Neural crest cell (in vitro differentiated cells): Measurements from ENCODE around the gene CAMK1G. TPM values are rescaled to one million over a fixed set of nuclear protein-coding genes. Genes with fewer than 3 reads are reported as not detected.
A peak's percentile ranks its signal among the peaks of the same experiment; 100 is the strongest.

Source experiments
- DNase-seq: peaks from one replicate; pipeline ENCODE4 v3.0.0; 2021; ENCODE audit warnings: low read depth, mixed read lengths, low spot score
- H3K27ac Mint-ChIP-seq: one replicate; pipeline ENCODE4 v1.8.0; 2021; ENCODE audit warnings: mild to moderate bottlenecking, mixed read lengths; ENCODE audit not compliant: unreplicated experiment
- H3K27me3 Mint-ChIP-seq: 2 replicates; pipeline ENCODE4 v1.8.0; 2021; ENCODE audit warnings: low read depth, mild to moderate bottlenecking, mixed read lengths
- H3K36me3 Mint-ChIP-seq: 2 replicates; pipeline ENCODE4 v1.8.0; 2021; ENCODE audit warnings: low read depth, mild to moderate bottlenecking, mixed read lengths
- H3K4me1 Mint-ChIP-seq: 2 replicates; pipeline ENCODE4 v1.8.0; 2021; ENCODE audit warnings: mixed read lengths
- H3K4me3 Mint-ChIP-seq: one replicate; pipeline ENCODE4 v1.8.0; 2021; ENCODE audit warnings: mild to moderate bottlenecking, mixed read lengths
- H3K9me3 Mint-ChIP-seq: 2 replicates; pipeline ENCODE4 v1.8.0; 2021; ENCODE audit warnings: mixed read lengths
- total RNA-seq: library from RNA; stranded (reverse); gene quantifications from 2 replicates; pipeline ENCODE4 v1.2.1, GENCODE V29; 2021
- TF ChIP-seq, protein P1 (sequence below): fragments of 200-600 bp; sonication (generic); conservative IDR thresholded peaks from 2 replicates; pipeline ENCODE4 v1.5.0; 2021; ENCODE audit warnings: antibody characterized with exemption, mild to moderate bottlenecking

The CAMK1G gene
- total RNA-seq, 1 donor from 2014 or later = 1.8 TPM

DNA sequence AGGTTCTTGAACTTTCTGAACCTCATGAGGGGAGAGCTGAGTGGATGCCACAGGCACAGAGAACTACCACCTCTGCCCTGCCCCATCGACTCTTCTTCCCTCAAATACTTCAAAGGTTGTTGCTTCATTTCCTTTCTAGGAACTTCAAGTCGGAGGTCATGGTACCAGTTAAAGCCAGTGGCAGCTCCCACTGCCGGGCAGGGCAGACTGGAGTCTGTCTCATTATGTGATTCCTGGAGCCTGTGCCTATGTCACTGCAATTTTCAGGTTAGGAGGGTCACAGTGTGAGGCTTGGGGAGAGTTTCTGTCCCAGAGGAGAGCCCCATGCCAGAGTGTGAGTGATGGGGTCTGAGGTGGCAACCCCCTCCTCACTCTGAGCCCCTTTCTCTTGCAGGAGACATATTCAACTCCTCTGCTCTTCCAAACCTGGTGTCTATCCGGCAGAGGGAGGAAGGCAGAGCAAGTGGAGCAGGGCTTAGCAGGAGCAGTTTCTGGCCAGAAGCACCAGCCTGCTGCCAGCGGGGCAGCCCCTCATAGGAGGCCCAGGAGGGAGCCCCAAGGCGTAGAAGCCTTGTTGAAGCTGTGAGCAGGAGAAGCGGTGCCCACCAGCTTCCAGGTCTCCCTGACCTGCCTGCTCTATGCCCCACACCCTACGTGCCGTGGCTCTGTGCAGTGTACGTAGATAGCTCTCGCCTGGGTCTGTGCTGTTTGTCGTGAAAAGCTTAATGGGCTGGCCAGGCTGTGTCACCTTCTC is 29.3 kb downstream of the CAMK1G start:
- Mint-ChIP-seq H3K4me1 (no peaks in the 10 kb centered on the region), H3K9me3 (no peaks in the 10 kb centered on the region), H3K4me3 (no peak overlapping the region), H3K27me3 (peaks cover 4% of the 10 kb centered on the region), H3K36me3 (no peaks in the 10 kb centered on the region), H3K27ac (no peak overlapping the region)
- no peak for DNase-seq
- TF ChIP-seq, protein P1, sequence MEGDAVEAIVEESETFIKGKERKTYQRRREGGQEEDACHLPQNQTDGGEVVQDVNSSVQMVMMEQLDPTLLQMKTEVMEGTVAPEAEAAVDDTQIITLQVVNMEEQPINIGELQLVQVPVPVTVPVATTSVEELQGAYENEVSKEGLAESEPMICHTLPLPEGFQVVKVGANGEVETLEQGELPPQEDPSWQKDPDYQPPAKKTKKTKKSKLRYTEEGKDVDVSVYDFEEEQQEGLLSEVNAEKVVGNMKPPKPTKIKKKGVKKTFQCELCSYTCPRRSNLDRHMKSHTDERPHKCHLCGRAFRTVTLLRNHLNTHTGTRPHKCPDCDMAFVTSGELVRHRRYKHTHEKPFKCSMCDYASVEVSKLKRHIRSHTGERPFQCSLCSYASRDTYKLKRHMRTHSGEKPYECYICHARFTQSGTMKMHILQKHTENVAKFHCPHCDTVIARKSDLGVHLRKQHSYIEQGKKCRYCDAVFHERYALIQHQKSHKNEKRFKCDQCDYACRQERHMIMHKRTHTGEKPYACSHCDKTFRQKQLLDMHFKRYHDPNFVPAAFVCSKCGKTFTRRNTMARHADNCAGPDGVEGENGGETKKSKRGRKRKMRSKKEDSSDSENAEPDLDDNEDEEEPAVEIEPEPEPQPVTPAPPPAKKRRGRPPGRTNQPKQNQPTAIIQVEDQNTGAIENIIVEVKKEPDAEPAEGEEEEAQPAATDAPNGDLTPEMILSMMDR = no peak

DNA sequence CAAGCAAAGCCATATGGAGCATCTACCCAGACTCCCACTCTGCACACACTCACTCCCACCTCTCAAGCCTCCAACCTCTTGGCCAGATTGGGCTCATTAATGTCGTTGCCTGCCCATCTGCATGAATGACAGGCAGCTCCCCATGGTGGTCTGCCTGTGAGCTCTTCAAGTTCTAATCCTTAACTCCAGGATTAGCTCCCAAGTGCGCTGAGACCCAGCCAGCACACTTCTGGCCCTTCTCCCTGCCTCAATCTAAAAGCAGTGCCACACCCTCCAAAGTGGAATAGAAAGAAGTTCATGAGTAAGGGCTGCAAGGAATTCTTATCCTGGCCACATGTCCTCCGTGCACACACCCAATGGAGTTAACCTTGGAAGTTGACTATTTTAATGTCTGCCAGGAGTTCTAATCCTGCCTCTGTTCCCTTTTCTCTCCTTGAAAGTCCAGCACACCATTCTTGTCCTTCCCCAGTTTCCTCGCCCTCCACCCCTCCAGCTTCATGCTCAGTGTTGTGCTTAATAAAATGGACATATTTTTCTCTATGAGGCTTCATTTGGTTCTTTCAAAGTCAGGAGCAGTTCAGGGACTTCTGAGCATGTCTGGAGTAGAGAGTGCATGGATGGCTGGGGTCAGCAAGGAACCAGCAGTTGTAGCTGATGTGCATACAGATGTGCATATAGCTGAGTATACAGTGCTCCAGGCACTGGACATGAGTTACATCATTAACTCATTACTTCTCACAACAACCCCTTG is 30.1 kb downstream of the CAMK1G start:
- no peaks in the 10 kb centered on the region for H3K36me3 Mint-ChIP-seq
- DNase-seq = no peak
- TF ChIP-seq, protein P1 = no peak
- H3K4me3 Mint-ChIP-seq = no peak overlapping the region
- H3K27me3 Mint-ChIP-seq = peaks cover 4% of the 10 kb centered on the region
- H3K9me3 Mint-ChIP-seq = no peaks in the 10 kb centered on the region
- no peaks in the 10 kb centered on the region for H3K4me1 Mint-ChIP-seq
- H3K27ac Mint-ChIP-seq = peak overlapping the region; percentile 83

DNA sequence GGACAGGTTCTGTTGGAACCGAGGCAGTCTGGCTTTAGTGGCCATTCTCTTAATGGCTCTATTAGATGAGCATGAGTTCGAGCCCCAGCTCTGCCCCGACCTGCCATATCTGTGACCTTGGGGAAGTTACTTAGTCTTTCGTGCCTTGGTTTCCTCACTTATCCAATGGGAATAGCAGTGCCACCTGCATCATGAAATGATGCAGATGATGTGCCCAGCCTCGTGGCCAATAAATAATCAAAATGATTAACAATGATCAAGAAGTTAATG is 30.6 kb downstream of the CAMK1G start:
- TF ChIP-seq, protein P1 = no peak
- Mint-ChIP-seq H3K4me3 (no peak overlapping the region), H3K4me1 (no peaks in the 10 kb centered on the region), H3K36me3 (no peaks in the 10 kb centered on the region), H3K27me3 (peaks cover 4% of the 10 kb centered on the region), H3K27ac (no peak overlapping the region), H3K9me3 (no peaks in the 10 kb centered on the region)
- no peak for DNase-seq

GRCh38 chr1:209614906-209615305 is 31.4 kb downstream of the CAMK1G start:
- H3K36me3 Mint-ChIP-seq = no peaks in the 10 kb centered on the region
- DNase-seq = no peak
- no peaks in the 10 kb centered on the region for H3K4me1 Mint-ChIP-seq
- H3K27ac Mint-ChIP-seq = no peak overlapping the region
- no peaks in the 10 kb centered on the region for H3K9me3 Mint-ChIP-seq
- TF ChIP-seq, protein P1 = no peak
- peaks cover 4% of the 10 kb centered on the region for H3K27me3 Mint-ChIP-seq
- no peak overlapping the region for H3K4me3 Mint-ChIP-seq

DNA sequence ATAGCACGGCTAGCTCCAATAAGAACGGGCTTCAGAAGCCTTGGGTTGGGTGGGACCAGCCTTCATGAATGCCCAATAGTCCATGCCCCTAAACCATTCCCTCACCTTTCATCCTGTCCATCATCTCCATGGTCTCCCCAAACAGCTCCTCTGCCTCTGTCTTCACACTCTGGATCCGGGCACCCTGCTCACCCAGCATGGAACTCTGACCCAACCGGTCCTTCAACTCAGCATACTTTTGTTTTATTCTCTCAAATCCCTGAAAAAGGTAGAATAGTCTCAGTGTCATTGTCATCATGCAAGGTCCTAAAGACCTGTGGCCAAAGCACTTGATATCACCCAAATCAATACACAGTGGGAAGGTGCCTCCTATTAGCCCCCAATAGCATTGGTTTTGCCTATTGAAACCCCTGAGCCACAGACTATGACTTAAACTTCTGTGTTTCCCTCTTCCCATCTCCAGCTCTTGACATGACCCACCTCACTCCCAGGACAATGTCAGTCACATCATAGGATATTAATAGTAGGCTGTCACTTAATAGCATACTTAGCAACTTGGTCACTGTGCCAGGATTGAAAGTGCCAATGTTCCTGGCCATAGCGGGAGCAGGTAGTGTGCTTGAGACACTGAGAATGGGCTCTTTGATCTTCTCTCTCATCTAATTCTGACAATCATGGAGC is 33.0 kb downstream of the CAMK1G start:
- TF ChIP-seq, protein P1 = no peak
- Mint-ChIP-seq H3K27ac (no peak overlapping the region), H3K4me3 (no peak overlapping the region), H3K27me3 (peaks cover 4% of the 10 kb centered on the region), H3K36me3 (no peaks in the 10 kb centered on the region), H3K9me3 (no peaks in the 10 kb centered on the region), H3K4me1 (no peaks in the 10 kb centered on the region)
- no peak for DNase-seq
